ENCODE results near the gene UBAP2. TPM values are rescaled to one million over a fixed set of nuclear protein-coding genes. Genes with fewer than 3 reads are reported as not detected.

UBAP2 gene
- total and polyA plus RNA-seq, 2 donors (not counting 3 experiments of a cell fraction or from before 2014, with no cell fraction given) = 43.2 to 55.8 TPM

- Histone ChIP-seq H3K4me2 (ENCODE audit: insufficient read depth, low read length) (no peak overlapping the region), H2AFZ (ENCODE audit: low read depth, low read length) (no peak overlapping the region), H3K36me3 (ENCODE audit: control insufficient read depth in 2 of 2, extremely low read depth in 1 of 2, insufficient read depth in 2 of 2, low read length in 2 of 2) (peaks cover 11 to 18% of the 10 kb centered on the region in 2 experiments), H3K9me1 (replicated peaks; ENCODE audit: control insufficient read depth, extremely low read depth, insufficient read depth, low read length) (peaks cover 3% of the 10 kb centered on the region), H3K4me1 (ENCODE audit: control insufficient read depth, extremely low read depth, insufficient read depth, low read length) (no peaks in the 10 kb centered on the region), H3K27ac (ENCODE audit: insufficient read depth, low read depth, low read length) (no peak overlapping the region), H3K79me2 (ENCODE audit: control insufficient read depth, insufficient read depth, low read length) (peaks cover 10% of the 10 kb centered on the region), H3K27me3 (ENCODE audit: control insufficient read depth in 2 of 2, insufficient read depth in 2 of 2, low read length in 2 of 2) (no peaks in the 10 kb centered on the region), H4K20me1 (replicated peaks; ENCODE audit: control insufficient read depth, extremely low read depth, insufficient read depth, low read length) (no peaks in the 10 kb centered on the region), H3K4me3 (replicated peaks in 1 of 3; ENCODE audit: insufficient read depth in 1 of 3, low read depth in 1 of 3, low read length in 3 of 3) (no peak overlapping the region), H3K9ac (replicated peaks; ENCODE audit: extremely low read depth, insufficient read depth, low read length) (no peak overlapping the region), H3K9me3 (replicated peaks; ENCODE audit: control insufficient read depth, insufficient read depth, low read length) (no peaks in the 10 kb centered on the region)
- FAIRE-seq (no peak), DNase-seq (ENCODE audit: low read depth, low spot score) (no peak)
- BruUV-seq (replicated peaks) = no TSS peak
- CTCF ChIA-PET = interaction anchor here (0.8 to 2.4 kb wide), 3 partner anchors 17 to 81 kb away, joined by 3 to 8 read pairs (median 3); no protein-coding TSS in a partner anchor
- POLR2A ChIA-PET = no interaction called here
- dilution Hi-C loops (cut with MboI; ENCODE audit: extremely low pct_ligation_motif_present, low sequenced_read_pairs) (no loop called here), intact Hi-C loops (cut with micrococcal nuclease) (no loop called here)
- no peak for TF ChIP-seq POLR2A (IDR thresholded peaks at IDR 0.05; ENCODE audit: low read depth, low read length)
- no peak for TF ChIP-seq POLR2AphosphoS5 (IDR thresholded peaks at IDR 0.05; ENCODE audit: insufficient read depth, low read depth, low read length)
- no peak for TF ChIP-seq EZH2 (IDR thresholded peaks at IDR 0.05; ENCODE audit: borderline replicate concordance, low read depth, low read length, severe bottlenecking)
- TF ChIP-seq JUN (IDR thresholded peaks at IDR 0.05; ENCODE audit: borderline replicate concordance, insufficient read depth, insufficient read length, low read depth) = no peak
- no peak for TF ChIP-seq MYC (IDR thresholded peaks at IDR 0.05; ENCODE audit: low read depth, low read length)
- no peak for TF ChIP-seq GATA2 (IDR thresholded peaks at IDR 0.05; ENCODE audit: insufficient read depth, insufficient read length, low read depth, low read length)
- no peak for TF ChIP-seq MAX (IDR thresholded peaks at IDR 0.05; ENCODE audit: insufficient read depth, insufficient read length)
- no peak for TF ChIP-seq FOS (IDR thresholded peaks at IDR 0.05; ENCODE audit: borderline replicate concordance, insufficient read depth, low read length)
- TF ChIP-seq, protein P1, sequence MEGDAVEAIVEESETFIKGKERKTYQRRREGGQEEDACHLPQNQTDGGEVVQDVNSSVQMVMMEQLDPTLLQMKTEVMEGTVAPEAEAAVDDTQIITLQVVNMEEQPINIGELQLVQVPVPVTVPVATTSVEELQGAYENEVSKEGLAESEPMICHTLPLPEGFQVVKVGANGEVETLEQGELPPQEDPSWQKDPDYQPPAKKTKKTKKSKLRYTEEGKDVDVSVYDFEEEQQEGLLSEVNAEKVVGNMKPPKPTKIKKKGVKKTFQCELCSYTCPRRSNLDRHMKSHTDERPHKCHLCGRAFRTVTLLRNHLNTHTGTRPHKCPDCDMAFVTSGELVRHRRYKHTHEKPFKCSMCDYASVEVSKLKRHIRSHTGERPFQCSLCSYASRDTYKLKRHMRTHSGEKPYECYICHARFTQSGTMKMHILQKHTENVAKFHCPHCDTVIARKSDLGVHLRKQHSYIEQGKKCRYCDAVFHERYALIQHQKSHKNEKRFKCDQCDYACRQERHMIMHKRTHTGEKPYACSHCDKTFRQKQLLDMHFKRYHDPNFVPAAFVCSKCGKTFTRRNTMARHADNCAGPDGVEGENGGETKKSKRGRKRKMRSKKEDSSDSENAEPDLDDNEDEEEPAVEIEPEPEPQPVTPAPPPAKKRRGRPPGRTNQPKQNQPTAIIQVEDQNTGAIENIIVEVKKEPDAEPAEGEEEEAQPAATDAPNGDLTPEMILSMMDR (IDR thresholded peaks at IDR 0.05; ENCODE audit: extremely low read depth in 1 of 2, insufficient read depth in 1 of 2, low read depth in 1 of 2, low read length in 2 of 2) = no peak
These were observed 55.6 kb downstream of the UBAP2 start for GRCh38 chr9:33993104-33993503.

Measured in endothelial cell of umbilical vein (primary cell).